ENCODE measurements around the gene KRTAP5-10.
"Not testable (repeated sequence)": the region's sequence is repeated elsewhere in the genome, so short reads cannot be mapped to it uniquely, and the experiment has no call there.

KRTAP5-10 gene, protein sequence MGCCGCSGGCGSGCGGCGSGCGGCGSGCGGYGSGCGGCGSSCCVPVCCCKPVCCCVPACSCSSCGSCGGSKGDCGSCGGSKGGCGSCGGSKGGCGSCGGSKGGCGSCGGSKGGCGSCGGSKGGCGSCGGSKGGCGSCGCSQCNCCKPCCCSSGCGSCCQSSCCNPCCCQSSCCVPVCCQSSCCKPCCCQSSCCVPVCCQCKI

DNA sequence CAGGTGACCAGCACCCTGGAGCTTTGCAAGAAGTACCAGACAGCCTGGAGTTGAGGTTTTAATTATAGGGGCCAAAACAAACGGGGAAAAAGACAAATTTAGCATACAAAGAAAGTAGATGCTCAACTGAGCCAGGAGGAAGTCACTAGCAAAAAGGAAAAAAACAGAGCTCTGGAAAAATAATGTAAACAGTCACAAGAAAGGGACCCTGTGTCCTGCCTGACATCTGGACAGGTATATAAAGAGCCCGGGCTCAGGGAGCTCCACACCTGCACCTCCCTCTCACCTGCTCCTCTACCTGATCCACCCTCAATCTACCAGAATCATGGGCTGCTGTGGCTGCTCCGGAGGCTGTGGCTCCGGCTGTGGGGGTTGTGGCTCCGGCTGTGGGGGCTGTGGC, at the start of gene KRTAP5-10:
Gene KRTAP5-10 (plus strand): TSS at position 301 of the 400 bp plus-strand sequence. CDS start 25 bp downstream, at position 326.
- no peak for DNase-seq (ENCODE audit: low read depth)

DNA sequence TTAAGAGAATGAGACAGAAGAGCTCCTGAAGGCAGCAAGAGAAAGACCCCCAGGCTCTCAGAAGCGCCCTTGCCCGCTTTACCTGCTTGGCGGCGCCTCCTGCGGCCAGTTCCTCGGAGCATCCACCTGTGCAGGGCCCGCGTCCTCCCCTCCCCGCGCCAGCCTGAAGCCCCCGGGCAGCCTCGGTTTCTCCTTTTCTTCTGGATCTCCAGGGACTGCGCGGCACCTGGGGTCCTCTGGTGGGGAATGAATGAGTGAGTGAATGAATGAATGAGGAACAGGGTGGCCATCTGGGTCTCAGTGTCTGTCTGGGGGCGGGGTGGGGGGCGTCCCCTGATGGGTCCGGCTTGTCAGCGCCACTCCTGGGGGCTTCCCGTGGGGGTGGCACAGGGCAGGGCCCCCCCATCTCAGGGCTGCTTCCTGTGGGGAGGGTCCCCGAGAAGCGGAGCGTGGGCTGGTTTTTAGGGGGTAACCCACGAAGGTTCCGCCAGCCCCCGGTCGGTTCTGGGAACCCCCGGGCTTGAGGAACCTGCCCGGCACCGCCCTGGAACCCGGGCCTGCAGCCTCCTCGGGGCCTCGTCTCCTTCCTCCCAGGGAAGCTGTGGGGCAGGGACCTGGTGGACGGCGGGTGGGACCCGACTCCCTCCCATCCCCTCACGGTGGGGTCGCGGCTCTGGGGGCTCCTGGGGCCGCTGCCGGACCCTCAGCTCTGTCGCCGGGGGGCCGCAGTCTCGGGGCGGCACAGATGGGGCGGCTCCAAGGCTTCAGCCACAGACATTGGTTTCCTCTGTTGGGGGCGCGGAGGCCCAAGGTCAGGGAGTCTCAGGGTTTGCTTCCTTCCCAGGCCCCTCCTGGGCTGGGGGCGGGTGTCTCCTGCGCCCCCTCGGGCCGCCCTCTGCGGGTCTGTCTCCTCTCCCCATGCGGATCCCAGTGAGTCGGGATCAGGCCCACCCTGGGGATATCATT, 46.6 kb upstream of the KRTAP5-10 start:
- DNase-seq (ENCODE audit: low read depth): no peak

DNA sequence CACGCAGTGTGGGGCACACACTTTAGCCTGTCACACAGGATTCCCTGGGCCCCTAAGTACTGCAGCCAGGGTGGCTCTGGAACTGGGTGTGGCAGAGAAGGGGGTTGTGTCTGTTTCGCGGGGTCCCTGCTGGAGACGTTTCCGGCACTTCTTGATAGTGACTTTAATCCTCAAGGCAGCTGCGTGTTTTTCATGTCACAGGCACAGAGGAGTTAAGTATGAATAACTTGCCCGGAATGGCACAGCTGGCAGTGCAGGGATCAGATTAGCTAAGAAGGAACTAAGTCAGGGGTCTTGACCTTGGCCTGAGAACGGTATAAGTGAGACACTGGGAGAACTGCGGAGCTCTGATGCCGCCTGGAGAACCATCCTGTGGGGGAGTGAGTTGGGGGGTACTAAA, 45.8 kb upstream of the KRTAP5-10 start:
- no peak for DNase-seq (ENCODE audit: low read depth)

DNA sequence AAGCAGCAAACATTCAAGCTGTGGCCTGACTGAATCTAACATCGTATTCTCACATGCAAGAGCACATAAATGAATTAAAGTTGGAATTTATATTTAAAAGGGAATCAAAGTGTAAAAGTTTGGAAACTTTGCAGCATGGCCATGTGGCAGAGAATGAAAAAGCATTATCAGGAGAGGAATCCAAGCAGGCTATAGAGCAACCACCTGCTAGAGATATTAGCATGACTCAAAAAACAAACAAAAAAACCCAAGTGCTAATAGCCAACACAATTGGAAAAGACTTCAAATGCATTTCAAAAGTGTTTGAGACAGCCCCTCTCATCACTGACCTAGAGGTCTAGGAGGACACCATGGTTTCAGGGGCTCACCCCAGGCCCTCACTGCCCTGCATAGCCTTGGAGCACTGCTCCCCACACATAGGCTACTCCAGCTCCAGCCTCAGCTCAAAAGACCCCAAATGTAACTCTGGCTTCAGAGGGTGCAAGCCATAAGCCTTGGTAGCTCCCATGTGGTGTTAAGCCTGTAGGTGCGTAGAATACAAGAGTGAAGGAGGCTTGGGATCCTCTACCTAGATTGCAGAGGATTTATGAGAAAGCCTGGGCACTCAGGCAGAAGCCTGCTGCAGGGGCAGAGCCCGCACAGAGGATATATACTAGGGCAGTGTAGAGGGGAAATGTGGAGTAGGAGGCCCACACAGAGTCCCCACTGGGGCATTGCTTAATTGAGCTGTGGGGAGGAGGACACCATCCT, 40.0 kb upstream of the KRTAP5-10 start:
- DNase-seq (ENCODE audit: low read depth): no peak

DNA sequence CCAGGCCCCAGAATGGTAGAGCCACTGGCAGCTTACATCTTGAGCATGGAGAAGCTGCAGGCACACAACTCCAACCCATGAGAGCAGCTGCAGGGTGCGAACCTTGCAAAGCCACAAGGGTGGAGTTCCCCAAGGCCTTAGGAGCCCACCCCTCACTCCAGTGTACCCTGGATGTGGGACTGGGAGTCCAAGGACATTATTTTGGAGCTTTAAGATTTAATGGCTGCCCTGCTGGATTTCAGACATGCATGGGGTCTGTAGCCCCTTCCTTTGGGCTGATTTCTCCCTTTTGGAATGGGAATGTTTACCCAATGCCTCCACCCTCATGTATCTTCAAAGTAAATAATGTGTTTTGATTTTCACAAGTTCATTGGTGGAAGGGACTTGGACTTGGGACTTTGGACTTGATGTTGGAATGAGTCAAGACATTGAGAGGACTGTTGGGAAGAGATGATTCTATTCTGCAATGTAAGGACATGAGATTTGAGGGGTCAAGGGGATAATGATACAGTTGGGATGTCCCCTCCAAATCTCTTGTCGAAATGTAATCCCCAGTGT, 39.3 kb upstream of the KRTAP5-10 start:
- no peak for DNase-seq (ENCODE audit: low read depth)

DNA sequence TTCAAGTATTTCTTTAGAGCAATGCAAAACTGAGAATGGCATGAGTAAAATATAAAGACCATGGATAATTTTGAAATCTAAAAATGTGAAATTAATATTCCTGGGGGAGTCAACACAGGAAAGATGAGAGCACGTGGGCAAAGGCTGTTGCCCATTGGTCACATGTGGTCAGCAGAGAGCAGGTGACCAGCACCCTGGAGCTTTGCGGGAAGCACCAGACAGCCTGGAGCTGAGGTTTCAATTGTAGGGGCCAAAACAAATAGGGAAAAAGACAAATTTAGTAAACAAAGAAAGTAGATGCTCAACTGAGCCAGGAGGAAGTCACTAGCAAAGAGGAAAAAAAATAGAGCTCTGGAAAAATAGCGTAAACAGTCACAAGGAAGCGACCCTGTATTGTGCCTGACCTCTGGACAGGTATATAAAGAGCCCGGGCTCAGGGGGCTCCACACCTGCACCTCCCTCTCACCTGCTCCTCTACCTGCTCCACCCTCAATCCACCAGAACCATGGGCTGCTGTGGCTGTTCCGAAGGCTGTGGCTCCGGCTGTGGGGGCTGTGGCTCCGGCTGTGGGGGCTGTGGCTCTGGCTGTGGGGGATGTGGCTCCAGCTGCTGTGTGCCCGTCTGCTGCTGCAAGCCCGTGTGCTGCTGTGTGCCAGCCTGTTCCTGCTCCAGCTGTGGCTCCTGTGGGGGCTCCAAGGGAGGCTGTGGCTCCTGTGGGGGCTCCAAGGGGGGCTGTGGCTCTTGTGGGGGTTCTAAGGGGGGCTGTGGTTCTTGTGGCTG, 38.4 kb upstream of the KRTAP5-10 start, which contains the start of gene KRTAP5-7:
Gene KRTAP5-7 (plus strand): TSS at position 472 of the 780 bp plus-strand sequence. CDS start 34 bp downstream, at position 506.
- DNase-seq (ENCODE audit: low read depth): not testable (repeated sequence)

DNA sequence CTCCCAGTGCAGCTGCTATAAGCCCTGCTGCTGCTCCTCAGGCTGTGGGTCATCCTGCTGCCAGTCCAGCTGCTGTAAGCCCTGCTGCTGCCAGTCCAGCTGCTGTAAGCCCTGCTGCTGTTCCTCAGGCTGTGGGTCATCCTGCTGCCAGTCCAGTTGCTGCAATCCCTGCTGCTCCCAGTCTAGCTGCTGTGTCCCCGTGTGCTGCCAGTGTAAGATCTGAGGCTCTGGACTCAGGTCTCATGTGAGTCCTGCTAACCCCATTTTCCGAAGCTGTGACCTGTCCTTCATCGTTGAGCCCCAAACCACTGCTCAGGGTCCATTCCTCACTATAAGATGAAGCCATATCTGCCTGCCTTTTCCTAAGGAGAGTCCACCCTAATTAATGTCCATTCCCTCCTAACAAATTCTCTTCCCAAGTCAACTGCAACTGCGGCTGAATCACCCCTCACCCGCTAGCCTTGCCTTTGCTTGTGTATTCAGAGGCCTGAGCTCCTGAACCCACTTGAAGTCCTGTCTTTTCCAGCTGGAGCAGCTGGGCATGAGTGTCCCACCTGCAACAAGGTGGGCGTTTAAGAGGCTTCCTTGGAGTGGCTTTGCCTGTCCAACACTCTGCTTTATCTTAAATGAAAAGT, 37.7 kb upstream of the KRTAP5-10 start:
- DNase-seq (ENCODE audit: low read depth): no peak

DNA sequence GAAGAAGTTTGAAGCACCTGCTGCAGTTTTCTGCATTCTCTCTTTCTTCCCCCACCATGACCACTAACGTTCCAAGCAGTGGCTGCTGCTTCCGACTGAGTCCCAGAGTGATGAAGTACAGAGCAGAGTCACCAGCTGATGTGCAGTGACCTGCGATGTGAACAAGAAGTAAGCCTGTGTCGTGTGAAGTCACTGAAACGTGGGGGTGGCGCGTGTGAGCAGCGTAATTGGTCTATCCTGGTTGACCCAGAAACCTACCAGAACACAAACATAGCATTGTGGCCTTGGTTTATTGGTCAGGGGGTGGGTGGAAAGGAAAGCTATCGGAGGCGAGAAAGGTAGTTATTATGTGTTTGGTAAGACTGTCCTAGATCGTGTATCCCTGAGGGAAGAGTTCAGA, 34.8 kb upstream of the KRTAP5-10 start:
- DNase-seq (ENCODE audit: low read depth): no peak

DNA sequence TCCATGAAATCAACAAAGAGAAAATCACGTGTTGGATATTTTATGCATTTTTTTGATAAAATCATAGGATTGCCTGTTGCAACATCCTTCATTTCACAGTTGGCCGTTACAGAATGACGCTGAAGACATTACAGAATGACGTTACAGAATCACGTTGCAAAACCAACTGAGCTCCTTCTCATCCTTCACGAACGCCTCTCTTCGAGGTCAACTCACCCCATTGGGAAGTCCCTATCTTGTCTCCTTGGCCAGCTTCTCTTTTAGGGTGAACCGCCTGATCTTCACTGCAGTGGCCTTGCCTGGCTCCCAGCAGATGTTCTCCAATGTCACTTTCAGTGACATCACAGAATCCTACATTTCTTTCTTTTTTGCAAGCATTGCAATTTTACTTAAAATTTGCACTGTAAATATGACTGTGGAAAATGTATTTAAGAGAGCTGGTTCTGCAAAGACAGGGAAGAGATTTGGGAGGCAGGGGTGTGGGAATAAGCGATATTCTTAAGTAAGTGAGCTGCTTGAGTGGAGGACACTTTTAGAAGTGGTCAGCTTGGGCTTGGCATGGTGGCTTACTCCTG, 33.2 kb upstream of the KRTAP5-10 start:
- no peak for DNase-seq (ENCODE audit: low read depth)

DNA sequence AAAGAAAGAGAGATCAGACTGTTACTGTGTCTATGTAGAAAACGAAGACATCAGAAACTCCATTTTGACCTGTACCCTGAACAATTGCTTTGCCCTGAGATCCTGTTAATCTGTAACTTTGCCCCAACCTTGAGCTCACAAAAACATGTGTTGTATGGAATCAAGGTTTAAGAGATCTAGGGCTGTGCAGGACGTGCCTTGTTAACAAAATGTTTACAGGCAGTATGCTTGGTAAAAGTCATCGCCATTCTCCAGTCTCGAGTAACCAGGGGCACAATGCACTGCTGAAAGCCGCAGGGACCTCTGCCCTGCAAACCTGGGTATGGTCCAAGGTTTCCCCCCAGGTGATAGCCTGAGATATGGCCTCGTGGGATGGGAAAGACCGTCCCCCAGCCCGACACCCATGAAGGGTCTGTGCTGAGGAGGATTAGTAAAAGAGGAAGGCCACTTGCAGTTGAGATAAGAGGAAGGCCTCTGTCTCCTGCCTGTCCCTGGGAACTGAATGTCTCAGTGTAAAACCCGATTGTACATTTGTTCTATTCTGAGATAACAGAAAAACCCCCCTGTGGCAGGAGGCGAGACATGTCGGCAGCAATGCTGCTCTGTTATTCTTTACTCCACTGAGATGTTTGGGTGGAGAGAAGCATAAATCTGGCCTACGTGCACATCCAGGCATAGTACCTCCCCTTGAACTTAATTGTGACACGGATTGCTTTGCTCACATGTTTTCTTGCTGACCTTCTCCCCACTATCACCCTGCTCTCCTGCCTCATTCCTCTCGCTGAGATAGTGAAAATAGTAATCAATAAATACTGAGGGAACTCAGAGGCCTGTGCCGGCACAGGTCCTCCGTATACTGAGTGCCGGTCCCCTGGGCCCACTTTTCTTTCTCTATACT, 30.4 kb upstream of the KRTAP5-10 start:
- DNase-seq (ENCODE audit: low read depth): not testable (repeated sequence)

DNA sequence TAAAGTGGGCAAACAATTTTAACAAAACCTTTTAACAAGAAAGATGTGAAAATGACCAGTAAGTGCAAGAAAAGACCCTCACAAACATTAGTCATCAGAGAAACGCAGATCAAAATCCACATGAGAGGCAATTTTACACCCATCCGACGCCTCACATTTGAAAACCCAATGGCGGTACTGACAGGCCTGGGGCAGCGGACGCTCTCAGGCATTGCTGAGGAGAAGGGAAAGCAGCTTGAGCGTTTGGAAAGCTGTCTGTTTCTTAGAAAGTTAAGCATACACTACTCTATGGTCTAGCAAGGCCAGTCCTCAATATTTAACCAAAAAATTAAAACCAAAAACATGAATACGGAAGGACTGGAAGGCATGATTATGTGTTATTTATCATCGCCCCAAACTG, 29.5 kb upstream of the KRTAP5-10 start:
- no peak for DNase-seq (ENCODE audit: low read depth)

DNA sequence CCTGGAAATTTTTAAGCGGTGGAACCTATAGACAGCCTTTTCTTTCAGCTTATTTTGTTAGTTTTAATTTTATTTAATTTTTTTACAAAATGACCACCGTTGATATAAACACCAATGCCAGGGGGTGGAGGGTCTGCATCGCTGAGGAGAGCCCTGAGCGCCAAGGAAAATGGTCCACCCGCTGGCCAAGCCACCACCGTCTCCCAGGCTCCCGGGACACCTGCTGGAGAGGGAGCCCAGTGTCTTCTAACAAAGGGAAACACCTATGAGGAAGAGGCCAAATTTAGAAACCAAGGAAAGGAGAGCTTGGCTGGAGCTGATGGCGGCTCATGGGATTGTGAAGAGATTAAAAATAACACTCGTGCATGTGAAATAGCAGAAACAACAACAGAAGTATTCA, 27.8 kb upstream of the KRTAP5-10 start:
- DNase-seq (ENCODE audit: low read depth): no peak

DNA sequence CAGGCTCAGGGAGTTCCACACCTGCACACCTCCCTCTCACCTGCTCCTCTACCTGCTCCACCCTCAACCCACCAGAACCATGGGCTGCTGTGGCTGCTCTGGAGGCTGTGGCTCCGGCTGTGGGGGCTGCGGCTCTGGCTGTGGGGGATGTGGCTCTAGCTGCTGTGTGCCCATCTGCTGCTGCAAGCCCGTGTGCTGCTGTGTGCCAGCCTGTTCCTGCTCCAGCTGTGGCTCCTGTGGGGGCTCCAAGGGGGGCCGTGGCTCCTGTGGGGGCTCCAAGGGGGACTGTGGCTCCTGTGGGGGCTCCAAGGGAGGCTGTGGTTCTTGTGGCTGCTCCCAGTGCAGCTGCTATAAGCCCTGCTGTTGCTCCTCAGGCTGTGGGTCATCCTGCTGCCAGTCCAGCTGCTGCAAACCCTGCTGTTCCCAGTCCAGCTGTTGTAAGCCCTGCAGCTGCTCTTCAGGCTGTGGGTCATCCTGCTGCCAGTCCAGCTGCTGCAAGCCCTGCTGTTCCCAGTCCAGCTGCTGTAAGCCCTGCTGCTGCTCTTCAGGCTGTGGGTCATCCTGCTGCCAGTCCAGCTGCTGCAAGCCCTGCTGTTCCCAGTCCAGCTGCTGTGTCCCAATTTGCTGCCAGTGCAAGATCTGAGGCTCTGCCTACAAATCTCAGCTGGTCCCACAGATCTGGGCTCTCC, 27.2 kb upstream of the KRTAP5-10 start, which contains the start of gene KRTAP5-8:
Gene KRTAP5-8 (plus strand): TSS at position 49 of the 689 bp plus-strand sequence. CDS start 31 bp downstream, at position 80.
- not testable (repeated sequence) for DNase-seq (ENCODE audit: low read depth)

DNA sequence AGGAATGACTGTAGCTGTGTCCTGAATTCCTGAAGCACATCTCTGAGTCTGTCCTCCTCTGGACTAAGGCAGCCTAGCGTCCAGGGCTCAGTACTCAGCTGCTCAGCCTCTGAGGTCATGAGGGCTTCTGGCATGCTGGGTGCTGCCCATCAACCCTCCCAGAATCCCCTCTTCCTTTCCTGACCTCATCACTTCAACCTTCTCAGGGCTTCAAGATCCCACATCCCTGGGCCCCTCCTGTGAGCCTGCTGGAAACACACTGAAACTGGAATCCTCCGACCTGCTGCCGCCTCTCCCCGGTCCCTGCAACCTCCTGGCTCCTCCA, 26.7 kb upstream of the KRTAP5-10 start:
- DNase-seq (ENCODE audit: low read depth): no peak

DNA sequence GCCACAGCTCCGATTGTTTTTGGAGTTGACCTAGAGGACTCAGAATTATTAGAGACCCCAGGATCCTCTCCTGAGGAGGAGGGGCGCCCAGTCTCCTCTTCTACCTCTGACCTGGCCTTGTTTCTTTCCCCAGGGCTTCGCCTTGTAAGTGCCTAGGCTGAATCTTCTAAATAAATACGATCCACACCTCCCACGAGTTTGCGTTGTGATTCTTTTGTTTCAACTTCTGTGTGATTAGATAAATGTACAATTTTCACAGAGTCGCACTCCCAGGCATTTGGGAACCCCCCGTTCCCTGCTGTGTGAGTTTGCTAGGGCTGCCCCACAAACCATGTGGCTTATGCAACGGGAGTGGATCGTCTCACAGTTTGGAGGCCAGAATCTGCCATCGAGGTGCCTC, 26.3 kb upstream of the KRTAP5-10 start:
- no peak for DNase-seq (ENCODE audit: low read depth)

DNA sequence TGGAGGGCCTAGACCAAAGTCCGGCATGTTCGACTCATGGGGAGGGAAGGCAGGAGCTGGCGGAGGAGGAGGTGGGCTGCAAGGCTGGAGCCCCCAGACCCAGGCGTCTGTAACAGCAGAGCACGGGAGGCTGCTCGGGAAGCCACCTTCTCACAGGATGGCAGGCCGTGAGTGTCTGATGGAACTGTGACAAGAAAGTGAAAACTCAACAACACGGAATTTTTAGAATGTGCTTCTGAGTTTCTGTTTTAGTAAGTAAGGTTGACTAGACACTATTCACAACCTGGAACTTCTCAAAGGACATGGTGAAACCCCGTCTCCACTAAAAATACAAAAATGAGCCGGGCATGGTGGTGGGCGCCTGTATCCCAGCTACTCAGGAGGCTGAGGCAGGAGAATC, 25.4 kb upstream of the KRTAP5-10 start:
- DNase-seq (ENCODE audit: low read depth): not testable (repeated sequence)

DNA sequence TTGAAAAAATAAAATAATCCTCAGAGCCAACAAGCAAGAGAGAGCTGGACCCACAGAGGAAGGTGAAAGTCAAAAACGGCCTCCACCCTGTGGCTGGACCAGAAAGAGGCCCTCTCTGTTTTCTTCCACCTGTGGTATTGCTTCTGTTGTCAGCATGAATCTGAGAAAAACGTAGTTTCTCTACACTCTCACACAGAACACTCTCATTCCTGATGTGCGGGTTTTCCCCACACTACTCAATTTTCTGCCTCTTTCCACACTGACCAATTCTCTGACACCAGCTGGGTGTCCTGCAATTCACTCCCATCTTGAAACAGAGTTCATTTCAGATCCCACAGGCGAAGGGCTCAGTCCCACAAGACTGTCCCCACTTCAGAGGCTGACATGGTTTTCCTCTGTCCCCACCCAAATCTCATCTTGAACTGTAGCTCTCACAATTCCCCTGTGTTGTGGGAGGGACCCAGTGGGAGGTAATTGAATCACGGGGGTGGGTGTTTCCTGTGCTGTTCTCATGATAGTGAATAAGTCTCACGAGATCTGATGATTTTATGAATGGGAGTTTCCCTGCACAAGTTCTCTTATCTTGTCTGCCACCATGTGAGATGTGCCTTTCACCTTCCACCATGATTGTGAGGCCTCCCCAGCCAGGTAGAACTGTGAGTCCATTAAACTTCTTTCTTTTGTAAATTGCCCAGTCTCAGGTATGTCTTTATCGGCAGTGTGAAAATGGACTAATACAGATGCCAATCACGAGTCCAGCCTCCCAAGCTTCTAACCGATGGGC, 24.6 kb upstream of the KRTAP5-10 start:
- DNase-seq (ENCODE audit: low read depth): not testable (repeated sequence)

DNA sequence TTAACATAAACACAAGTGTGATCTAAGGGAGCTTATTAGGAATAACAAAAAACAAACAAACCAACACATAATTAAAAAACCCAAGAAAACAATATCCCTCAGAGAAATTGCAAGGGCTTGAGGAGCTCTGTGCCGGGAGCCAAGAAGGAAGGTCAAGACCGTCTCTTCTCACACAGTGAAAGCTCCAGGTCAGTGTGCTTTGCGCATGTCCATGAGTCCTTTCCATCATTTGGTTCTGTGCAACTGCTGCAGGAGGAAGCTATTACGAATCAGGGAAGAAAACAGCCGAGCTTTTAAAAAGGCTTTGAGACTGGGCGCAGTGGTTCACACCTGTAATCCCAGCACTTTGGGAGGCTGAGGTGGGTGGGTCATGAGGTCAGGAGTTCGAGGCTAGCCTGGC, 23.0 kb upstream of the KRTAP5-10 start:
- DNase-seq (ENCODE audit: low read depth): no peak

All from amniotic epithelial cell (primary cell).